ENCODE measurements around the gene SENP5.

Gene SENP5

GRCh38 chr3:196969134-196969659 is 101.5 kb downstream of the SENP5 start:
- DNase-seq = peak; percentile 28

DNA sequence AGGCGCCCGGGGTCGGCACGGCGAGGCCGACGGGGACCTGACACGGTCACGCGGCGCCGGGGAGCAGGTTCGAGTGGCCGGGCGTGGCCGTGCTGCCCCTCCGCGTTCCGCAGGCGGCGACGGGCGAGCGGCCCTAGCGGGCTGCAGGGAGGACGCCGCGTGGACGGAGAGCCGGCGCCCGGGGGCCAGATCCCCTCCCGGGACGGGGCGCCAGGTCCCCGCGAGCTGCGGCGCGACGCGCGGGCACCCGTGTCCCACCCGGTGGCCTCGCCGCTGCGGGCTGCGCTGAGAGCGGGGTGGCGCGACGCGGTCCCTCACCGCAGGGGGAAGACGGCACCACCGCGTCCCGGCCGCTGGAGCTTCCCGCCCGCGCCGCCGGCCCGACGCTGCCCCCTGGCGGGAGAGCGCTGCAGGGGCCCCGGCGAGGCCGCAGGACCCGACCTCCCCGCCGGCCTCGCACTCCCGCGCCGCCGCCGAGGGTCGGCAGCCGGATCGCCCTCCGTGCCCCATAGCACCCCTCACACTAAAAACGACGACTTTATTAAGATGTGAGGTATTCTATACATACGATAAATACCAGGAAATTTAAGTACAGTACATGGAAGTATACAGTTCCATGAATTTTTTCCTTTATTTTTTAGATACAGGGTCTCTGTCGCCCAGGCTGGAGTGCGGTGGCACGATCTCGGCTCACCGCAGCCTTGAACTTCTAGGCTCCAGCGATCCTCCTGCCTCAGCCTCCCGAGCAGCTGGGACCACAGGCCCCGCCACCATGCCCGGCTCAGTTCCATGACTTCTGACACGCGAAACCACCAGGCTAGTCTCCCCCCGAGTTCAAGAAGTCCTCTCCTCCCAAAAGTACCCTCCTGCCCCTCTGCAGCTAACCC is 102.2 kb downstream of the SENP5 start:
- DNase-seq = peak; percentile 72

DNA sequence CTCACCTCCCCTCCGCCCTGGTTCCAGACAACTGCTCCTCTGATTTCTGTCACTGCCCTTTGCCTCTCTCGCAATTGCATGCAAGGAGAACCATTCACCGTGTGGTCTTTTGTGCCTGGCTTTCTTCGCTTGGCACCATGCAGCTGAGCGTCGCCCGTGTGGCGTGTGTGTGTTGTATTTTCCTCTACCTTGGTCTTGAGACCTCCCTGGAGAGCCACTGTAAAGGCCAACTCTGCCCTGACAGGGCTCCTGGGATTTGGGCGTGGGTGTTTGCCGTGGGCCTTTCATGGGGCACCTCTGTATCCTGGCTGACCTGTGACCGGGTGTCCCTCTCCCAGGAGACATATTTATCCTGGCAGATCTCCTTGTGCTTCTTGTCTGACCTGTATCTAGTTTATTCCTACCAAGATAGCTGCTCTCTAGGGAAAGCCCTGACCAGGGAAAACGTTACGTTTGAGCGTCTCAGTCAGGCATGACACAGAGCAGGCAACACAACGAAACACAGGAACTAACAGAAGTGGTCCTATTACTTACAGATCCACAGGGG is 102.9 kb downstream of the SENP5 start:
- DNase-seq = no peak

DNA sequence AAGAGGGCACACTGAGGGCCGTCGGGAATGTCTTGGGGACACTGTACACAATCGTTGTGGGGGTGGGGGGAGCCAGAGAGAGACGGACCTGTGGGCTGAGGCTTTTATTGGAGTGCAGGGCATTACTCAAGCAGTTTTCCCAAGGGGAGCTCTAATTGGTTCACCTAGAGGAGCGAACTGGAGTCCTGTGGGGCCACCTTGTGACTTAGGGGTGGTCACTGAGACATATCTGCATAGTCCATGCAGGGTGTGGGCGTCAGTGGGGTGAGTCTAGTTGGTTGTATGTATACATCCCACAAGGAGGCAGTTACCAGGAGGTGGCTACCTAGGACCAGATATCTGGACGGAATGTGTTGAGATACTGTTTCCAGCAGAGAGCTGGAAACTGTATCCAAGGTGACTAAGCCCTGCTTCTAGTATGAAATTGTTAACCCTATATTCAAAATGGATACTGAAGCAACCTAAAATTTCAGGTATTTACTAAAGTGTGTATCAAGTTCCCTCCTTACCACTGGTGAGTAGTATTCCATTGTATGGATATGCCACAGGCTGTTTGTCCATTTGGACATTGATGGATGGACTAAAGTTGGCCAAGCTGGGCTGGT is 103.5 kb downstream of the SENP5 start:
- DNase-seq = no peak

GRCh38 chr3:196974661-196975060 is 106.9 kb downstream of the SENP5 start:
- no peak for DNase-seq

GRCh38 chr3:196975349-196975748 is 107.6 kb downstream of the SENP5 start:
- DNase-seq = no peak

DNA sequence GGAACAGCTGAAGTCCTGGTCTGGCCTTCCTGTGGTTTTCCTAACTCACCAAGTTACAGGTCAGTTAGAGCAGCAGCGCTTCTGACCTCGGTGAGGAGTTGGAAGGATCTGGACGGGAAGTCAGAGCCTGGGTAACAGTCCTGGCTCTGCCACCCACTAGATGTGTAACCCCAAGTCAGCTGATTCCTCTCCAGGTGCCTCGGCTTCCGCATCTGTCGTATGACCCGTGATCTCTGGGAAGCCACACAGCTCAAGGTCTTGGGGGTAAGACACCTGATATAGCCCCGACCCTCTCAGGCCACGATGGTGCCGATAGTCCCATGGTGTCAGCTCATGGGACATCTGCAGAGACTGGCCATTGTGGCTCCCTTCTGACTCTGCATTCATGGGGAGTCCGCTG is 109.2 kb downstream of the SENP5 start:
- no peak for DNase-seq

DNA sequence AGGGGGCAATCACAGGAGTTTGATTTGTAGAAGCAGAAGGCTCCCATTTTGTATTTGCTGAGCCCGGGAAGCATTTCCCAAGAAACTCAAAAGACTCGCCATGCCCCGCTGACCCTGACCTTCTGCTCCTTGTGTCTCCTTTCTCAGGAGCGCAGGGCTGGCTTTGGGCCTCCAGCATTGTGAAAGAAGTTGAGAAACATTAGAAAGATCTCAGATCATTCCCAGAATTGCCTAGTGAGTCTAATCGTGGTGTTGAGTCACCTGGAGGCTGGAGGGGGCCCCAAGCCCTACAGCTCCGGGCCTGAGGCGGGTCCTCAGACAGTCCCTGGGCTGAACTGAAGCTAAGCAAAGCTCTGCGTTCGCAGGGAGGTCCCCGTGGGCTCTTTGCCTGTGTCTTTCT is 111.8 kb downstream of the SENP5 start:
- no peak for DNase-seq

DNA sequence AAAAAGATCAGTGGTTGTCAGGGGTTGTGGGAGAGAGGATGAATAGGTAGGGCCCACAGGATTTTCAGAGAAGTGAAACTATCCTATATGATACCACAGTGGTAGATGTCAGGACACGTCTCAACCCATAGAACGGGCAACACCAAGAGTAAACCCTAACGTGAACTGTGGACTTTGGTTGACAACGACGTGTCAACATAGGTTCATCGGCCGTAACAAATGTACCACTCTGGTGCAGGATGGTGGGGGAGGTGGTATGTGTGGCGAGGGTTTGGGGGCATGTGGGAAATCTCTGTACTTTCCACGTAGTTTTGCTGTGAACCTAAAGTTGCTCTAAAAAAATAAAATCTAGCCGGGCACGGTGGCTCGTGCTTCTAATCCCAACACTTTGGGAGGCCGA is 113.9 kb downstream of the SENP5 start:
- DNase-seq = no peak

DNA sequence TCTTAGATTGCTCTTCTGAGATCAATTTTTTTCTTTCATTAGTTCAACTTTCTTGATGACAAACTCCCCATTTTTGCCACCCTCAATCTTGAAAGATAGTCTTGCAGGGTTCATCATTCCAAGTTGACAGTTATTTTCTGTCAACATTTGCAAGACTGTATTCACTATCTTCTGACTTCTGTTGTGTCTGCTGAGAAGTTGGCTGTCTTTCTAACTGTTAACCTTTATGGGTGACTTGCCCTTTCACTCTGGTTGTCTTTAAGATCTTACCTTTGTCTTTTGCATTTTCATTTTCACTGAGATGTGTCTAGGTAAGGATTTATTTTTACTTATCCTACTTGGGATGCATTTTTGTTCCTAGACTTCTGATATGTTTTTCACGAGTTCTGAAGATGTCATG is 115.5 kb downstream of the SENP5 start:
- no peak for DNase-seq

Measured in CD4-positive, alpha-beta T cell treated with Interleukin-10 for 1 hour (primary cell).